ENCODE measurements around the gene MIER3. TPM values are rescaled to one million over a fixed set of nuclear protein-coding genes. Genes with fewer than 3 reads are reported as not detected.
A peak's percentile ranks its signal among the peaks of the same experiment; 100 is the strongest.
"Not testable (repeated sequence)": the region's sequence is repeated elsewhere in the genome, so short reads cannot be mapped to it uniquely, and the experiment has no call there.

The MIER3 gene, protein sequence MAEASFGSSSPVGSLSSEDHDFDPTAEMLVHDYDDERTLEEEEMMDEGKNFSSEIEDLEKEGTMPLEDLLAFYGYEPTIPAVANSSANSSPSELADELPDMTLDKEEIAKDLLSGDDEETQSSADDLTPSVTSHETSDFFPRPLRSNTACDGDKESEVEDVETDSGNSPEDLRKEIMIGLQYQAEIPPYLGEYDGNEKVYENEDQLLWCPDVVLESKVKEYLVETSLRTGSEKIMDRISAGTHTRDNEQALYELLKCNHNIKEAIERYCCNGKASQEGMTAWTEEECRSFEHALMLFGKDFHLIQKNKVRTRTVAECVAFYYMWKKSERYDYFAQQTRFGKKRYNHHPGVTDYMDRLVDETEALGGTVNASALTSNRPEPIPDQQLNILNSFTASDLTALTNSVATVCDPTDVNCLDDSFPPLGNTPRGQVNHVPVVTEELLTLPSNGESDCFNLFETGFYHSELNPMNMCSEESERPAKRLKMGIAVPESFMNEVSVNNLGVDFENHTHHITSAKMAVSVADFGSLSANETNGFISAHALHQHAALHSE
- total RNA-seq, result 10 to 100 TPM; 12.4 to 15.5 TPM

DNA sequence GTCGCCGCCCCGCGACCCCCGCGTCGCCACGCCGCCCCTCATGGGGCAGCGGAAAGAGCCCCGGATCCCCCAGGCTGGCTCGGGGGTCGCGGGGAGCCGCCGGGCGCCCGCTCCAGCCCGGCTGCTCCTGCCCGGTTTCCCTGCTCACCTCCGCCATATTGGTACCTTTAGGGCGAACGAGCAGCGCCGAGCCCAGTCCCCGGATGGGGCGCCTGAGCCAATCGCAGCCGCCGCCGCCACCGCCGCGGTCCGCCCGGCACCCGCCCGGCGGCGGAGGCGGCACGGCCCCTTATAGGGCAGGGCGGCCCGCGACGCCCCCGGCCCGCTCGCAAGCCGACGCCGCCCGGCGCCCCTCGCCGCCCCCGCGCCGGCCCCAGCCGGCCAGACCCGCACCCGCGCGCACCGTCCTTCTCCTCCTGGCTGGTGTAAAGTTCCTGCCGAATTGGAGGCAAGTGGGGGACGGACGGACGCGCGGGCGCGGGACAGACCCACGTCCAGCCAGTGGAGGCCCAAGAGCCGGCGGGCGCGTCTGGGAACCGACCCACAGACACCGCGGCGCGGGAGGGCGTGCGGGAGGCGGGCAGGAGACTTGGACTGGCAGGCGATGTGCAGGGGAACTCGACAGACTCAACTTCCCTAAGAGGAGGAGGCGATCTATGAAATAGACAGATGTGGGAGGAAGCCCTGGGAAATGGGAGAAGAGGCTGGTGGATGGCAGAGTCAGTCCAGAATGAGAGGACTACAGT, at the start of gene MIER3:
Gene MIER3 (minus strand): TSS at position 178 of the 746 bp plus-strand sequence. CDS start 21 bp downstream, at position 157.
- Mint-ChIP-seq H3K27ac (peak within 1 kb of the TSS; percentile 84 to 87), H3K36me3 (peaks cover 8 to 14% of the 10 kb centered on the region in 2 donors), H3K9me3 (no peaks in the 10 kb centered on the region)
- ATAC-seq (peak; percentile 98 to 99), DNase-seq (ENCODE audit: low spot score in 2 of 2) (peak; percentile 79 to 83)

DNA sequence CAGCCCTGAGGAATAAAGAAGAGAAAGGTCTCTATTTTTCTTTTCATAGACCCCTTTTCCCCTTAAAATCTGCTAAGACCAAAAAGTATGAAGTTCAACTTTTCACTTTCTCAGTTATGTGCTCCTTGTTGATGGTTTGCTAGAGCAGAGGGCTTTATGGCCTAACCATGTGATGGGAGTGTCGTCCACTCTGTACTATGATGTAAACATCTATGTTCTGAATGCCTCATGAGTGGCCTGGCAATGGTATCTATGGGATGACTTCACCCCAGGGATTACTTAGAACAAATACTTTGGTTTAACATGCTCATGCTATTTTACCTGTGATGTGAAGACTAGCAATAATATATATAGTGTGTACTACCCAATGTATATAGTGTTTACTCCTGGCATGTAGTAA, 43.7 kb upstream of the MIER3 start:
- Mint-ChIP-seq H3K27ac (no peak overlapping the region), H3K36me3 (no peaks in the 10 kb centered on the region), H3K9me3 (no peaks in the 10 kb centered on the region)
- DNase-seq (ENCODE audit: low spot score in 2 of 2) (no peak), ATAC-seq (no peak)

DNA sequence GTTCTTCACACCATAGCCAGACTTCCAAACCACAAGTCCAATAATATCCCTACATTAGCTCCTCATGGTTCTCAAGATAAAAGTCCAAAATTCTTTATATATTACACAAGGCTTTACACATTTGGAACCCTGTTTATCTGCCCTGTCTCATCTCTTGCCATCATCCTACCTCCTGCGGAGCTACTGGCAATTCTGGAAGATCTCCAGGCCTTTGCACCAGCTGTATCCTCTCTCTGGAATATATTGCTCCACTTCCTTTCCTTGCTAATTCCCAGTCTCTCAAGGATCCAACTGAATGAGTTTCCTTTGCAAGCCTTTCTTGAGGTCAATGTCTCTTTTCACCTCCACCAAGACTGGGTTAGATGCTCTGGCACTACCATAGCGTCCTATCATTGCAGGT, 41.3 kb upstream of the MIER3 start:
- no peak overlapping the region for H3K27ac Mint-ChIP-seq
- no peaks in the 10 kb centered on the region for H3K36me3 Mint-ChIP-seq
- DNase-seq (ENCODE audit: low spot score in 2 of 2) (no peak), ATAC-seq (no peak)
- H3K9me3 Mint-ChIP-seq, result no peaks in the 10 kb centered on the region

DNA sequence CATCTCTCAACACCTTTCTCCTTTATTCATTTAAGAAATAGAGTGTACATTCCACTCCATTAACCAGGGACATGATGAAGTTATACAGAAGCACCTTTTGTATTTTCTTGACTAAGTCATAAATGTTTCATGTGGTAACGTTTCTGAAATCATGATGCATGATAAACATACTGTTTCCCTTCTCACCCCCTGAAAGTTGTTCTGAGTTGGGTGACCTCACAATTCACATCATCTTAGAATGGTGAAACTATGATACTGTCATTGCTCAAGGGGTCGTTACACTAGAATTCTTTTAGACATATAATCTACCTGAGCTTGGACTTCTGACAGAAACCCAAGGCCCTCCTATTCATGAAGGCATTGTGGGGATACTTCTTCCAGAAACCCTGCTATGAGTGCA, 37.8 kb upstream of the MIER3 start:
- Mint-ChIP-seq H3K27ac (no peak overlapping the region), H3K9me3 (no peaks in the 10 kb centered on the region)
- peak in 1 of 2 donors; percentile 77 for ATAC-seq

DNA sequence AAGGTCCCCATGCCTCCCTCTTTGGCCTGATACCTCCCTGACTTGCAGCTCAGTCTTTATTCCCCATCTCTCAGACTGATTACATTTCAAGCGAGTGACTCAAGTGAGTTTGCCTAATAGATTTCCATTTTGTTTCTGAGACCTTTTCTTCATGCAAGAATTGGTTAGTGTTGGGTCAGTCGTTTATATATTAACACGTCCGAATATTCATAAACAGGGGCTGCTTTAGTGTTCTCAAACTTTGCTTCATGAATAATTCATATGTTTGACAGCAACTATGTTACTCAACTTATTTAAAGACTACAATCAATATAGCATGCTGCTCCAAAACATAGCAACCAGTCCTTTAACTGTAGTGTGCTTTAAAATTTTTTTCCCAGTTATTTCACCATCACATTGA, 36.6 kb upstream of the MIER3 start:
- no peak for ATAC-seq
- no peak overlapping the region for H3K27ac Mint-ChIP-seq

More for the DNA sequence above, 37.8 kb upstream of the MIER3 start:
- no peak for DNase-seq (ENCODE audit: low spot score in 2 of 2)
- no peaks in the 10 kb centered on the region for H3K36me3 Mint-ChIP-seq

DNA sequence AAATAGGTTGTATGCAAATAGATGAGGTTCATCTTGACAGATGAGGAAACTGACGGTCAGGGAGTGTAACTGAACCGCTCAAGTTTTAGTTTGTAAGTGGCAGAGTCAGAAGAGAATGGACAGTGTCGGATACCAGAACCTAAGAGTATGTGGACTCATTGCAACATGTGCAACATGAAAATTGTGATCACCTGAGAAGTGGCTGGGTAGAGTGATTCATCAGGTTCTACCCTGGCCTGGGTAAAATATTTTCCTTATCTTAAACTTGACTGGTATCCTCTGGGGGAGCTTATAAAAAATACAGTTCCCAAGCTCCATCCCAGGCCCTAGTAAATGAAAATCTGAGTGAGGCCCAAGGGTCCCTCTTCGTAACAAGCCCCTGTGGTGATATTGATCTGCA, 35.2 kb upstream of the MIER3 start:
- ATAC-seq (no peak), DNase-seq (ENCODE audit: low spot score in 2 of 2) (no peak)
- Mint-ChIP-seq H3K27ac (no peak overlapping the region), H3K9me3 (no peaks in the 10 kb centered on the region), H3K36me3 (no peaks in the 10 kb centered on the region)

More for the DNA sequence above, 36.6 kb upstream of the MIER3 start:
- no peak for DNase-seq (ENCODE audit: low spot score in 2 of 2)
- no peaks in the 10 kb centered on the region for H3K9me3 Mint-ChIP-seq
- no peaks in the 10 kb centered on the region for H3K36me3 Mint-ChIP-seq

DNA sequence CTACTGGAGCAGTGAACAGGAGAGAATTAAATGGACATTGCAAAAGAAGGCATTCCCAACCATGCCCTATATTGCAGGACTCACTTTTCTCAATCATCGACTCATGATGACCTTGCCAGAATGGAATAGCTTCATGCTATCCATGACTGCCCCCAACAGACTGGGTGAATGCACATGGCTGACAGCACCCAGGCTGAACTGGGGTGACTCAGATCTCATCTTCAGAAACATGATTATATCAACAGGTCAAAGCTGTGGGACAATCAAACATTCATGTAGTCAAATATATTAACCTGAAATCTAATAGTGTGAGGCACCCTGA, 34.7 kb upstream of the MIER3 start:
- DNase-seq (ENCODE audit: low spot score in 2 of 2) (no peak), ATAC-seq (peak in 1 of 2 donors; percentile 39)
- H3K36me3 Mint-ChIP-seq, result no peaks in the 10 kb centered on the region
- no peaks in the 10 kb centered on the region for H3K9me3 Mint-ChIP-seq
- H3K27ac Mint-ChIP-seq, result no peak overlapping the region

DNA sequence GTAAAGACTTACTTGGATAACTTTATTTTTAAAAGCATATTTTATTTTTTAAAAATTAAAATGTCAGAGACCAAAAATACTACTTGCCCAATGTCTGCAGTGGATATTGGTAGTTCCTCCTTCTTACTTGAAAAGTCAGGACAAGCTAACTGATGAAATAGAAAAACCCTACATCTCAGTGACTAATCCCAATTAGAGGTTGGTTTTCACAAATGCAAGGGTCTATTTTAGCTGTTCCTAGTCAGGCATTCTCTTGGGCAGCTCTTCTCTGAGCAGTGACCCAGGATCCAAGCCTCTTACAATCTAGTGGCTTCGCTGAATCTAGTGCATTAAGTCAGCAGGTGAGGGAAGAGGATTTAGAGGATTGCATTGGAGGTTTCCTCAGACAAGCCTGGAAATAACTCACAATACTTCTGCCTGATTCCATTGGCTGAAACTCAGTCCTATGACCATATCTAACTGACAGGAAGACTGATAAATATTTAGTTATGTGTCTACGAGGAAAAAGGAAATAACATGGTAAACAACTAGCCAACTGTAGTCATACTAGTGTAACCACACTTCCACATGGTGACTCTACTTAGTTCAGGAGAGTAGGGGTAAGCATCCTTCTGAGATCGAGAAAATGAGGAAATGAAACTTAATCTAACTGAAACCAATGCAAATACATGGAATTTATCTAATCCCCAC, 34.2 kb upstream of the MIER3 start:
- ATAC-seq, result no peak
- no peaks in the 10 kb centered on the region for H3K9me3 Mint-ChIP-seq
- no peak overlapping the region for H3K27ac Mint-ChIP-seq
- no peak for DNase-seq (ENCODE audit: low spot score in 2 of 2)
- no peaks in the 10 kb centered on the region for H3K36me3 Mint-ChIP-seq

DNA sequence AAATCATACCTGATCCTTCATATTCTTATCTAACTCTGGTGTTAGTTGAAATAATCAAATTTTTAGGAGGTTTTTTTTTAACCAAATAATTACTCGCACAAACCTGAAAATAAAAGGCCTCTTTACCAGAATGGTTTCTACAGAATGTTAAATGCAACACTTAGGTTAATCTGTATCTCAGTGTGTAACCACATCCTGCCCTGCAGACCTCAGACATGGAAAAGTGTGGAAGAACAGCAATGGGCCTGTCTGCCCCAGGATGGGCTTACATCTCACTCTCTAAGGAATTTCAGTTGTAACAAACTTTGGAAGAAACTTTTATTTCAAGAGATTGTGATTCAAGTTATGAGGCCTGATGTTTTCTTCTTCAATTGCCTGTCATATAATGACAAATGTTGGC, 32.5 kb upstream of the MIER3 start:
- no peaks in the 10 kb centered on the region for H3K36me3 Mint-ChIP-seq
- H3K27ac Mint-ChIP-seq, result no peak overlapping the region
- no peak for ATAC-seq
- no peak for DNase-seq (ENCODE audit: low spot score in 2 of 2)
- no peaks in the 10 kb centered on the region for H3K9me3 Mint-ChIP-seq

DNA sequence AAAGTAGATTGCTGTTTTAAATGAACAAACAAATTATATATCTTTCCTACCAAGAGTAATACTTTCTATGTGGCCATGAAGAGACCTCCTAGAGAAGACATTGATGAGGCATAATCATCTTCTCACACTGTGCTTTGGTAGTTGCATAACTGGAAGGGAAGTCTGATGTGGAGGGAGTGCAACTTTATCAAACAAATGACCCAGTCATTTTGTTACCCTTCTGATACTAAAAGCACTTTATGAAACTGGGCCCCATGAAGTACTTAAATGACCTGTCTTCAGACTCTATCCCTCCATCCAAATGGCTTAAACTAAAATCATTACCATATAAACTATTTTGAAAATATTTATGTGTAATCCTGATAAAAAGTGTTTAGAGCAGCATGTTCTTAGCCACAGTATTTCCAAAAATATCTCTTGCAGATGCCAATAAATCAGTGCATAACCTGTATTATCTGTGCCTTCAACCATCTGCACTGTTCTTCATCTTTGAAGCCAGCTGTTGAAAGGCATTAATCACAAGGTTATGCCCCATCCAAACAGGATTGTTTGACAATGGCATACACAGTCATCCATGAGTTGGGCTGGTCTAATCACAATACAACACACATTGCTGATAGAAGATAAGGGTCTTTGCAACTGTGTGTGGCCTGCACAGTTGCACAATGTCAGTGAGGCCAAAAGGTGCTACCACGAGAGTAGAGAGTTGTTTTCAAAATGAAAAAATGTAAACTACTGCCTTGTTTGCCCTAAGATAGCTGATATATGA, 31.9 kb upstream of the MIER3 start:
- no peak for DNase-seq (ENCODE audit: low spot score in 2 of 2)
- Mint-ChIP-seq H3K27ac (no peak overlapping the region), H3K36me3 (no peaks in the 10 kb centered on the region), H3K9me3 (no peaks in the 10 kb centered on the region)
- peak; percentile 59 to 92 for ATAC-seq

DNA sequence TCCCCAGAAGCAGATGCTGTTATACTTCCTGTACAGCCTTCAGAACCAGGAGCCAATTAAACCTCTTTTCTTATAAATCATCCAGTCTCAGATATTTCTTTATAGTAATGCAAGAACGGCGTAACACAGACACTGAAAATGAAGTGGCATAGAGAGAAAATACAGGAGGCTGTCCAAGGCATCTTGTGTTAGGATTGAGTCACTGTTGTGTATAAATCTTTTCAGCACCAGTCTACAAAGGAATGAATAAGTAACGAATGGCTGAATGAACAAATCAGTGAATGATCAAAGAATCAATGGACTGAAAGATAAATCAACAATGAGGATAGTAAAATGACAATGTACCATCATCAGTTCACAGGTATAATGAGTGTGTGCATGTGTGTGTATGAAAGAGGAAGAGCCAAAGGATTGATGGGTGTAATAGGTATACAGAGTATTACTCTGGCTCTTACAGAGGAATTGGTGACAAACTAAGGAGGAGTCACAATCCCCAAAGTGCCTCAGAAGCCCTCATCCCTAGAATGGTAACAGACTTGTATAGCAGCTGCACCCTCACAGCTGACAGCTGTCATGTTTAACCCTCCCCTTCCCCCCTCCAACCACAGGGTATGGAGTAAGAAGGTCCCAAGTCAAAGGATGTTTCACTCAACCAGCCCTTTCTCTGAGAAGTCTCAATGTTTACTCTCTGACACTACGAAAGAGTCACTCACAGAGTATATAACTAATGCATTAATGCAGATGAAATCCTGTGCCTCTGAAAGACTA, 29.8 kb upstream of the MIER3 start:
- ATAC-seq, result no peak
- Mint-ChIP-seq H3K9me3 (no peaks in the 10 kb centered on the region), H3K36me3 (no peaks in the 10 kb centered on the region), H3K27ac (no peak overlapping the region)
- DNase-seq (ENCODE audit: low spot score in 2 of 2), result no peak

DNA sequence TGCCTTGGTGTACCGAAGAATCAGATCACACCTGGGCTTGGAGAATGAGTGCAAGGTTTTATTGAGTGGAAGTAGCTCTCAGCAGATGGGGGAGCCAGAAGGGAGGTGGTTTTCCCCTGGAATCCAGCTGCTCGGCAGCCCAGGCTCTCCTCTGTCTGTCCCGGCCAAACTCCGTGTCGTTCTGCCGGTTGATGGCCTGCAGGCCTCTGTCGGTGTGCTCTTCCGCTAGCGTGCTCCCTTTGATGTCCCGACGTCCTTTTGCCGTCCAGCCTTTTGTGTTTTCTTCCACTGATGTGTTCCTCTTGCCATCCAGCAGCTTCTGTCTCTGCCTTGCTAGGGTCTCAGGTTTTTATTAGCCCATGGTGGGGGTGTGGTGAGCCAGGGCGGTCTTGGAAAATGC, 28.0 kb upstream of the MIER3 start:
- Mint-ChIP-seq H3K36me3 (no peaks in the 10 kb centered on the region), H3K27ac (no peak overlapping the region), H3K9me3 (no peaks in the 10 kb centered on the region)
- DNase-seq (ENCODE audit: low spot score in 2 of 2) (no peak), ATAC-seq (no peak)

DNA sequence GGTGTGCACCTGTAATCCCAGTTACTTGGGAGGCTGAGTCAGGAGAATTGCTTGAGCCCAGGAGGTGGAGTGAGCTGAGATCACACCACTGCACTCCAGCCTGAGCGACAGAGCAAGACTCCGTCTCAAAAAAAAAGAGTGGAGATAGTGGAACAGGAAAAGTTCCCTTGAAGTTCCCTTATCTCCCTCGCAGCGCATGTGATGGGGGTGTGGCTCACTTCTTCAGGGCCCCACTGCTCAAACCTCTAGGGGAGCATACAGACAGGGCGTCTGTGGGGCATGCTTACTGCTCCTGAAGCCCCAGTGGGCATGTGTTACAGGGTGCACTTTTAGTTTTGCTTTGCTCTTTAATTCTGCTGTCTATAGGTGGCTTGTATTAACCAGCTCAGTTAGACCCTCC, 27.6 kb upstream of the MIER3 start:
- not testable (repeated sequence) for H3K36me3 Mint-ChIP-seq; H3K9me3 Mint-ChIP-seq; DNase-seq (ENCODE audit: low spot score in 2 of 2); ATAC-seq; H3K27ac Mint-ChIP-seq

DNA sequence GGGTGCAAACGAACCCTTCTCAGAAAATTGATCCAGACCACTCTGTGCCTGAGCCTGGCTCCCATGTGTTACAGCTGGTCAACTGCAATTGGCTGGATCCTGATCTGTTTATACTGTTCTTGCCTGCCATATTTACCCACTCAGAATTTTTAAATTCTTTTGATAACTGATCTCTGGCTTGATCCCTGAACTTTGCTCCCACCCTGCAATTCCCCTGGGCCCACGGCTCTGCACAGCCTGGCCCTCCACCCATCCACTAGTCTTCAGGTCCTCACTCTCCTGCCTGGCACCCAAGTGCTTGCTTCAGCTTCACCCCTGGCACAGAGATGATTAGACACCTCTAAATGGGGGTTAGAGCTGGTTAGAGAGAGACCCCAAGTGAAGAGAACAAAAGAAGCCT, 25.9 kb upstream of the MIER3 start:
- Mint-ChIP-seq H3K27ac (no peak overlapping the region), H3K9me3 (no peaks in the 10 kb centered on the region), H3K36me3 (no peaks in the 10 kb centered on the region)
- no peak for DNase-seq (ENCODE audit: low spot score in 2 of 2)
- no peak for ATAC-seq

DNA sequence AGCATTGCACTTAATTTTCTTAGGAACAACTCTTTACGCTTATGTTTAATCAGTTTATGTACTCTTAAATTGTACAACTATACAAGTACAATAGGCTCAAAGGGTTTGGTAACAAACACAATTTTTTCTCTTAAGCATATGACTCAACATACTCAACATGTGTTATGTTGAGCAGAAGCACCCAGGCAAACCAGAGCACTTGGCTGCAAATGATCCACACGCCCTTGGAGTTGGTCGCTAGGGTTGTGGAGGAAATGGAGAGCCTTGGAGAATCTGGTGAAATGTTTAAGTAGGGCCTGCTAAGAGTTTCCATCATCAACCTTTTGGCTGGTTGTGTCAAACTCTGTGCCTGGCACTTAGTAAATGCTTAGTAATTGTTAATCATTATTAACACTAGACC, 25.1 kb upstream of the MIER3 start:
- ATAC-seq (no peak), DNase-seq (ENCODE audit: low spot score in 2 of 2) (no peak)
- H3K9me3 Mint-ChIP-seq, result no peaks in the 10 kb centered on the region
- H3K27ac Mint-ChIP-seq, result no peak overlapping the region
- no peaks in the 10 kb centered on the region for H3K36me3 Mint-ChIP-seq

DNA sequence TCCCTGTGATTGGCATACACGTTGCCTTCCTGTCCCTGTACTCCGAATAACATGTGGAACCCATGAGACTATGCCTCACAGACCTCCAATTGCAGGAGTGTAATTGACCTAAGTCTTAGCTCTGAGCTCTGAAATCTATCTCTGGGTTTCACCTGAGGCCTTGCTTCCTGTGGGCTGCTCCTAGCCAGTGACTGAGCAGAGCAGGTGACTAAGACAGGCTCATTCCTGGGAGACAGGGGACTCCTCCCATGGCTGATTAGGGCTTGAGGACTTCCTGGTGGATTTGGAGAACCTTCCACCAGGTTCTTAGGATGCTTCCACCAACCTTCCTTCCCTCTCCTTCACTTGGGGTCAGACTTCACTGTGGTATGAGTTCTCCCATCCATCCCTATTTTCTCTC, 22.3 kb upstream of the MIER3 start:
- DNase-seq (ENCODE audit: low spot score in 2 of 2) (no peak), ATAC-seq (no peak)
- H3K36me3 Mint-ChIP-seq, result no peaks in the 10 kb centered on the region
- H3K9me3 Mint-ChIP-seq, result no peaks in the 10 kb centered on the region
- no peak overlapping the region for H3K27ac Mint-ChIP-seq

Measured in activated naive CD4-positive, alpha-beta T cell treated with anti-CD3 and anti-CD28 coated beads, Interleukin-2, amount 50 U/mL, for 72 hours (primary cell).